Naive thymus-derived CD4-positive, alpha-beta T cell (primary cell): Measurements from ENCODE around the gene PCCA. TPM values are rescaled to one million over a fixed set of nuclear protein-coding genes. Genes with fewer than 3 reads are reported as not detected.
A peak's percentile ranks its signal among the peaks of the same experiment; 100 is the strongest.
"Not testable (repeated sequence)": the region's sequence is repeated elsewhere in the genome, so short reads cannot be mapped to it uniquely, and the experiment has no call there.

ENCODE experiments used
- ATAC-seq: fragments of 150-1000 bp; cut with Tn5 transposase; 2 replicates; pipeline ENCODE4 v1.10.0; 2021; ENCODE audit warnings: mild to moderate bottlenecking, moderate library complexity
- CTCF ChIA-PET: fragments of 350-600 bp; sonication (Branson Sonifier 250); formaldehyde crosslinking; loops from one replicate; lab custom pipeline; 2021; ENCODE audit warnings: antibody characterized with exemption; lab: Charles Lee
- POLR2A ChIA-PET: fragments of 350-600 bp; sonication (Branson Sonifier 250); formaldehyde crosslinking; loops from one replicate; lab custom pipeline; 2021; ENCODE audit warnings: antibody characterized with exemption, inconsistent platforms; lab: Charles Lee
- DNase-seq, 9 donors: peaks; one replicate each; pipeline versions ENCODE4 v3.0.0 to v3.0.0-alpha.2; 2020 to 2022; ENCODE audit warnings: mixed read lengths in 1 of 9
- H3K27ac ChIP-seq: one replicate; pipeline ENCODE4 v1.7.0; 2013; ENCODE audit warnings: mild to moderate bottlenecking, low read depth, low read length, moderate library complexity
- H3K27me3 ChIP-seq, 2 donors: one replicate each; pipeline ENCODE4 v1.7.0; 2013; ENCODE audit warnings: low read length in 2 of 2, mild to moderate bottlenecking in 2 of 2, moderate library complexity in 2 of 2; ENCODE audit not compliant: control insufficient read depth in 2 of 2, insufficient read depth in 2 of 2
- H3K36me3 ChIP-seq, 3 experiments: 1 replicate in 2 of 3; 2 replicates in 1 of 3; pipeline ENCODE4 v1.7.0; 2013; ENCODE audit warnings: low read length in 3 of 3, mild to moderate bottlenecking in 3 of 3, moderate library complexity in 1 of 3; ENCODE audit not compliant: insufficient read depth in 3 of 3, control insufficient read depth in 2 of 3
- H3K4me1 ChIP-seq, 2 donors: one replicate each; pipeline ENCODE4 v1.7.0; 2013; ENCODE audit warnings: low read length in 2 of 2, mild to moderate bottlenecking in 2 of 2, moderate library complexity in 1 of 2; ENCODE audit not compliant: control insufficient read depth in 2 of 2, insufficient read depth in 2 of 2
- H3K4me3 ChIP-seq: 2 replicates; pipeline ENCODE4 v1.7.0; 2013; ENCODE audit warnings: mild to moderate bottlenecking, low read length
- H3K9me3 ChIP-seq, 3 experiments: 1 replicate in 2 of 3; 2 replicates in 1 of 3; pipeline ENCODE4 v1.7.0; 2013; ENCODE audit warnings: low read length in 3 of 3; ENCODE audit not compliant: control insufficient read depth in 2 of 3
- H3K27ac Mint-ChIP-seq, 9 donors: one replicate each; pipeline ENCODE4 v1.8.0; 2020 to 2022; ENCODE audit warnings: mixed read lengths in 9 of 9, mild to moderate bottlenecking in 8 of 9, moderate library complexity in 5 of 9, inconsistent platforms in 2 of 9
- H3K27me3 Mint-ChIP-seq, 5 donors: one replicate each; pipeline ENCODE4 v1.8.0; 2021 to 2022; ENCODE audit warnings: mixed read lengths in 5 of 5, mild to moderate bottlenecking in 1 of 5
- H3K36me3 Mint-ChIP-seq, 5 donors: one replicate each; pipeline ENCODE4 v1.8.0; 2020 to 2022; ENCODE audit warnings: mixed read lengths in 5 of 5, mild to moderate bottlenecking in 3 of 5, inconsistent platforms in 1 of 5
- H3K4me1 Mint-ChIP-seq, 7 donors: one replicate each; pipeline ENCODE4 v1.8.0; 2020 to 2022; ENCODE audit warnings: mixed read lengths in 7 of 7, mild to moderate bottlenecking in 3 of 7, inconsistent platforms in 1 of 7
- H3K4me3 Mint-ChIP-seq, 10 donors: one replicate each; pipeline ENCODE4 v1.8.0; 2020 to 2022; ENCODE audit warnings: mild to moderate bottlenecking in 10 of 10, mixed read lengths in 10 of 10, moderate library complexity in 6 of 10, inconsistent platforms in 2 of 10
- H3K9me3 Mint-ChIP-seq, 11 donors: one replicate each; pipeline ENCODE4 v1.8.0; 2020 to 2022; ENCODE audit warnings: mixed read lengths in 11 of 11, mild to moderate bottlenecking in 4 of 11, inconsistent platforms in 1 of 11, moderate library complexity in 1 of 11
- intact Hi-C, 2 donors: fragments of 100-400 bp; cut with micrococcal nuclease; formaldehyde crosslinking; loops; one replicate each; pipeline ENCODE4 v1.15.1; 2023
- polyA plus RNA-seq, 2 donors: library from polyadenylated mRNA; unstranded; fragments of 300-500 nt; fragmentation: Illumina TruSeq; gene quantifications; one replicate each; pipeline ENCODE4 v1.2.3, GENCODE V29; 2021
- total RNA-seq, 6 experiments: library from RNA in 5 of 6; stranded (reverse) in 5 of 6; gene quantifications; 1 replicate in 5 of 6; 2 replicates in 1 of 6; pipeline ENCODE4 v1.2.3 and lab custom pipeline; 2021 to 2026

Gene PCCA
- total and polyA plus RNA-seq, 7 experiments from 2014 or later, result 7.3 to 14.6 (median 11.3) TPM

DNA sequence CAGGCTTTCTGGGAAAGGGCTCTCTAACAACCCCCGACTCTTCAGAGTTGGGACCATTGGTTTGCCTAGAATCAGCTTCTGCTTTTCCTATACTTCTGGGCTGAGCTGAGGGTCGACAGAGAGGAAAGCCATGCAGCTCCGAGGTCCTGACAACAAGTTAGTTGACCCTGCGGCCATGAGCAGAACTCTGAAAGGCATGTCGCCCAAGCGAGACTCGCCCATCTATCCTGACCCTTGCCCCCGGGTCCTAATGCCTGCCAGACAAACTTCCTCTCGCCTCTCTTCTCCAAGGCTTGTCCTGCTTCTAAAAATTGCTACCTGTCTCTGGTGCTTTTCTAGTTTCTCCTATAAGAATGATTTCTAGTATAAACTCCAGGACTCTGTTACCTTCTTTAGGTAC, 9.9 kb upstream of the PCCA start:
- ATAC-seq, H3K27ac ChIP-seq, H3K9me3 Mint-ChIP-seq, H3K36me3 ChIP-seq, H3K27me3 ChIP-seq, H3K4me3 ChIP-seq, DNase-seq, POLR2A ChIA-PET, H3K9me3 ChIP-seq, intact Hi-C loops, H3K4me3 Mint-ChIP-seq, H3K27me3 Mint-ChIP-seq, H3K4me1 ChIP-seq, H3K27ac Mint-ChIP-seq, CTCF ChIA-PET, H3K4me1 Mint-ChIP-seq, H3K36me3 Mint-ChIP-seq: not testable (repeated sequence)

- CTCF ChIA-PET, H3K27ac ChIP-seq, H3K4me1 ChIP-seq, H3K27me3 Mint-ChIP-seq, H3K36me3 ChIP-seq, POLR2A ChIA-PET, ATAC-seq, H3K9me3 ChIP-seq, H3K36me3 Mint-ChIP-seq, H3K4me3 ChIP-seq, H3K4me1 Mint-ChIP-seq, H3K9me3 Mint-ChIP-seq, H3K27me3 ChIP-seq, DNase-seq, H3K4me3 Mint-ChIP-seq: not testable (repeated sequence)
- intact Hi-C loops, result loop anchor here (10.0 kb wide), 3 partner anchors 151 to 819 kb away; partner anchors contain the start of gene TMTC4 (in 1 of the 2)
- peak overlapping the region in 1 of 9 donors; percentile 9 for H3K27ac Mint-ChIP-seq
These were observed 5.5 kb upstream of the PCCA start for GRCh38 chr13:100083401-100083800.

DNA sequence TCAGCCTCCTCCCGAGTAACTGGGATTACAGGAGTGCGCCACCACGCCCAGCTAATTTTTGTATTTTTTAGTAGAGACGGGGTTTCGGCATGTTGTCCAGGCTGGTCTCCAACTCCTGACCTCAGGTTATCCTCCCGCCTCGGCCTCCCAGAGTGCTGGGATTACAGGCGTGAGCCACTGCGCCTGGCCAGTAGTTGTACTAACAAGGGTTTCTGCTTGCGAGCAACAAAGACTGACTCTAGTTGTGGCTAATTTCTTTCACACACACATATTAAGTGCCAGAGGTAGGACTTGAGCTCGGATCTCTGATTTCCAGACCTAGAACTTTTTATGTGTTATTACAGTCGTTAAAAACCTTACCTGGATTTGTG, 635 bp upstream of the PCCA start:
- DNase-seq (no peak), ATAC-seq (no peak)
- no peaks in the 10 kb centered on the region for H3K27me3 ChIP-seq
- POLR2A ChIA-PET, result no interaction called here
- CTCF ChIA-PET, result no interaction called here
- H3K9me3 ChIP-seq, result no peaks in the 10 kb centered on the region
- Mint-ChIP-seq H3K4me1 (peaks cover 21 to 40% (median 28%) of the 10 kb centered on the region in 7 donors), H3K9me3 (no peaks in the 10 kb centered on the region), H3K27me3 (peaks cover 0 to 5% (median 0%) of the 10 kb centered on the region in 5 donors), H3K27ac (peak overlapping the region in 3 of 9 donors; percentile 54 to 71 (median 59)), H3K4me3 (peak overlapping the region; percentile 90 to 99 (median 95)), H3K36me3 (peaks cover 0 to 6% (median 5%) of the 10 kb centered on the region in 5 donors)
- H3K4me1 ChIP-seq, result peaks cover 0 to 19% of the 10 kb centered on the region in 2 donors
- intact Hi-C loops, result loop anchor here (2.0 to 10.0 kb wide), 9 partner anchors 17 to 823 kb away; partner anchors contain the start of genes GGACT (in 1 of the 2), TMTC4 (in 1 of the 2) and ZIC5 (in 1 of the 2)
- no peak overlapping the region for H3K27ac ChIP-seq
- peaks cover 0 to 6% (median 0%) of the 10 kb centered on the region in 3 experiments for H3K36me3 ChIP-seq
- H3K4me3 ChIP-seq, result peak overlapping the region; percentile 77

DNA sequence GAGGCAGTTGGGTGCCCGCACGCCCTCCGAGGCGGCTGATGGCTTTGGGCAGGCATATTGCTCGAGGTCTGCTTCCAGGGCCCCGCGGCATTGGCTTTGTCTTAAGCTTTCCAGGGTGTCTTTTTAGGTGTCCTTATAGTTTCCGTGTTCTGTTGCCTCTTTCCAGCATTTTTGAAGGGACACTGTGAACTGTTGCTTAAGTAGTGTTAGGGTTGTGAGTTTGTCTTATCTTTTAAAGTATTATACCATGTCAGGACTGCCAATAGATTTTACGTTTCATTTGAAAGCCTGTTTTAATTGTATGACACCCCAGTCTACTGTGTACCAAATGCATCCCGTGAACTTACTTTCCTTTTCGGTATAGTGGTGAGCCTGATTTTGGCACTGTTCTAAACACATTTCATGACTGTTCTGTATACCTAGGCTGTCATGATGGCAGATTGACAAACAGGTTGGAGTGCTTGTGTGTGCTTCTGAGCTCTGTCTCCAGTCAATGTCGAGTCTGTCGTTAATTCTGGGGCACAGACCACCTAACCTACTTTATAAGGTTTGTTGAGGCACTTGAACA, 656 bp downstream of the PCCA start:
- Histone ChIP-seq H3K27me3 (no peaks in the 10 kb centered on the region), H3K36me3 (peaks cover 0 to 6% (median 0%) of the 10 kb centered on the region in 3 experiments), H3K4me3 (peak overlapping the region; percentile 77), H3K9me3 (no peaks in the 10 kb centered on the region), H3K4me1 (peaks cover 0 to 19% of the 10 kb centered on the region in 2 donors), H3K27ac (peak overlapping the region; percentile 58)
- Mint-ChIP-seq H3K4me3 (peak overlapping the region; percentile 90 to 99 (median 95)), H3K27me3 (peaks cover 0 to 5% (median 0%) of the 10 kb centered on the region in 5 donors), H3K4me1 (peaks cover 22 to 41% (median 27%) of the 10 kb centered on the region in 7 donors), H3K36me3 (peaks cover 0 to 8% (median 7%) of the 10 kb centered on the region in 5 donors), H3K9me3 (no peaks in the 10 kb centered on the region), H3K27ac (peak overlapping the region; percentile 44 to 96 (median 79))
- ChIA-PET CTCF (no interaction called here), POLR2A (interaction anchor here (0.7 kb wide), 1 partner anchor 432 kb away, joined by 3 read pairs; no protein-coding TSS in a partner anchor)
- intact Hi-C loops, result loop anchor here (1.0 to 10.0 kb wide), 11 partner anchors 15 to 825 kb away; partner anchors contain the start of genes GGACT (in 1 of the 2), TMTC4 (in 1 of the 2) and ZIC5 (in 1 of the 2)
- DNase-seq (peak in 6 of 9 donors; percentile 4 to 46 (median 24)), ATAC-seq (peak; percentile 71)

DNA sequence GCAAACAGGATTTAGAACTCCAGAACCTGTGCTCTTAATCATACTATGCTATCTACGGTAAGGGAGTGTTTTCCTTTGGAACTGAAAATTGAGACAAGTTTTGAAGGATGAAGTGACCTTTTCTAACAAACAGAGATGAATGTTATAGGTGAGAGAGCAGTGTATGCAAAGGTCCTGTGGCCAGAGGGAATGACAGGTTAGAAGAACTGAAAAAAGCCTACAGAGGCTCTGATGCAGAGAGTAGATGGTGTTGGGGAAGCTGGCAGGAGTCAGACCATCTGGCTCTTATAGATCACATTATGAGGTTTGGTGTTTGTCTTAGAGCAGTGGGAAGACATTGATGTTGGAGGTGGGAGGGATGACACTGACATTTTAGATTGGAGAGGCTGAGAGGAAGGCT, 2.0 kb downstream of the PCCA start:
- Histone ChIP-seq H3K4me3 (no peak overlapping the region), H3K4me1 (peaks cover 0 to 19% of the 10 kb centered on the region in 2 donors), H3K27ac (no peak overlapping the region), H3K9me3 (no peaks in the 10 kb centered on the region), H3K36me3 (peaks cover 0 to 6% (median 0%) of the 10 kb centered on the region in 3 experiments), H3K27me3 (no peaks in the 10 kb centered on the region)
- Mint-ChIP-seq H3K9me3 (no peaks in the 10 kb centered on the region), H3K4me1 (peaks cover 26 to 48% (median 33%) of the 10 kb centered on the region in 7 donors), H3K4me3 (peak overlapping the region in 9 of 10 donors; percentile 7 to 95 (median 63)), H3K36me3 (peaks cover 5 to 13% (median 12%) of the 10 kb centered on the region in 5 donors), H3K27me3 (peaks cover 0 to 5% (median 0%) of the 10 kb centered on the region in 5 donors), H3K27ac (peak overlapping the region in 4 of 9 donors; percentile 0 to 66 (median 14))
- intact Hi-C loops, result no loop called here
- POLR2A ChIA-PET, result no interaction called here
- CTCF ChIA-PET, result interaction anchor here (1.0 kb wide), 1 partner anchor 434 kb away, joined by 3 read pairs; no protein-coding TSS in a partner anchor
- DNase-seq, result no peak
- no peak for ATAC-seq

GRCh38 chr13:100091391-100091790, 2.5 kb downstream of the PCCA start:
- H3K4me3 ChIP-seq, result no peak overlapping the region
- H3K27me3 ChIP-seq, result no peaks in the 10 kb centered on the region
- DNase-seq (peak in 1 of 9 donors; percentile 0), ATAC-seq (no peak)
- H3K9me3 Mint-ChIP-seq, result no peaks in the 10 kb centered on the region
- POLR2A ChIA-PET, result interaction anchor here (0.5 kb wide), 1 partner anchor 462 kb away, joined by 3 read pairs; no protein-coding TSS in a partner anchor
- peaks cover 0 to 5% (median 0%) of the 10 kb centered on the region in 5 donors for H3K27me3 Mint-ChIP-seq
- peaks cover 5 to 13% (median 12%) of the 10 kb centered on the region in 5 donors for H3K36me3 Mint-ChIP-seq
- CTCF ChIA-PET, result interaction anchor here (0.5 kb wide), 1 partner anchor 144 kb away, joined by 3 read pairs; no protein-coding TSS in a partner anchor
- H3K9me3 ChIP-seq, result no peaks in the 10 kb centered on the region
- no peak overlapping the region for H3K27ac ChIP-seq
- peaks cover 26 to 52% (median 33%) of the 10 kb centered on the region in 7 donors for H3K4me1 Mint-ChIP-seq
- peak overlapping the region in 2 of 9 donors; percentile 0 to 66 for H3K27ac Mint-ChIP-seq
- H3K4me1 ChIP-seq, result peaks cover 0 to 19% of the 10 kb centered on the region in 2 donors
- H3K36me3 ChIP-seq, result peaks cover 0 to 6% (median 0%) of the 10 kb centered on the region in 3 experiments
- H3K4me3 Mint-ChIP-seq, result peak overlapping the region in 9 of 10 donors; percentile 3 to 95 (median 63)
- intact Hi-C loops, result no loop called here
